Chondrocyte (in vitro differentiated cells): ENCODE data around the gene ZNF32. TPM values are rescaled to one million over a fixed set of nuclear protein-coding genes. Genes with fewer than 3 reads are reported as not detected.

Source experiments
- DNase-seq: peaks from one replicate; pipeline ENCODE4 v3.0.0; 2021; ENCODE audit warnings: mixed read lengths, low spot score
- H3K27ac Mint-ChIP-seq: one replicate; pipeline ENCODE4 v1.8.0; 2021; ENCODE audit warnings: mild to moderate bottlenecking, moderate library complexity, mixed read lengths; ENCODE audit not compliant: unreplicated experiment
- H3K27me3 Mint-ChIP-seq: 2 replicates; pipeline ENCODE4 v1.8.0; 2021; ENCODE audit warnings: low read depth, mixed read lengths
- H3K36me3 Mint-ChIP-seq: 2 replicates; pipeline ENCODE4 v1.8.0; 2021; ENCODE audit warnings: low read depth, mixed read lengths
- H3K4me1 Mint-ChIP-seq: 2 replicates; pipeline ENCODE4 v1.8.0; 2021; ENCODE audit warnings: low read depth, mild to moderate bottlenecking, mixed read lengths
- H3K4me3 Mint-ChIP-seq: one replicate; pipeline ENCODE4 v1.8.0; 2021; ENCODE audit warnings: mild to moderate bottlenecking, moderate library complexity, mixed read lengths; ENCODE audit not compliant: unreplicated experiment
- H3K9me3 Mint-ChIP-seq: 2 replicates; pipeline ENCODE4 v1.8.0; 2021; ENCODE audit warnings: low read depth, mixed read lengths
- CTCF ChIP-seq: fragments of 200-600 bp; sonication (generic); IDR thresholded peaks from 2 replicates; pipeline ENCODE4 v1.5.0; 2021; ENCODE audit warnings: antibody characterized with exemption, mild to moderate bottlenecking, moderate library complexity
- total RNA-seq: library from RNA; stranded (reverse); gene quantifications from 3 replicates; pipeline ENCODE4 v1.2.1, GENCODE V29; 2021

The ZNF32 gene
- total RNA-seq, 1 donor from 2014 or later: 40.3 TPM

- Mint-ChIP-seq H3K36me3 (no peaks in the 10 kb centered on the region), H3K4me3 (no peak overlapping the region), H3K4me1 (peaks cover 4% of the 10 kb centered on the region), H3K27ac (no peak overlapping the region), H3K27me3 (no peaks in the 10 kb centered on the region), H3K9me3 (no peaks in the 10 kb centered on the region)
- no peak for TF ChIP-seq CTCF
- no peak for DNase-seq
These were observed 32.5 kb upstream of the ZNF32 start for GRCh38 chr10:43681220-43681619.

GRCh38 chr10:43680035-43680434, 31.4 kb upstream of the ZNF32 start:
- no peak overlapping the region for H3K4me3 Mint-ChIP-seq
- H3K4me1 Mint-ChIP-seq: peaks cover 4% of the 10 kb centered on the region
- H3K27ac Mint-ChIP-seq: no peak overlapping the region
- no peak for TF ChIP-seq CTCF
- DNase-seq: no peak
- peaks cover 4% of the 10 kb centered on the region for H3K9me3 Mint-ChIP-seq
- H3K27me3 Mint-ChIP-seq: no peaks in the 10 kb centered on the region
- no peaks in the 10 kb centered on the region for H3K36me3 Mint-ChIP-seq

GRCh38 chr10:43679509-43679908, 30.8 kb upstream of the ZNF32 start:
- Mint-ChIP-seq H3K27me3 (no peaks in the 10 kb centered on the region), H3K4me1 (peaks cover 4% of the 10 kb centered on the region), H3K9me3 (peaks cover 4% of the 10 kb centered on the region), H3K27ac (no peak overlapping the region), H3K36me3 (no peaks in the 10 kb centered on the region), H3K4me3 (no peak overlapping the region)
- peak; percentile 32 for DNase-seq
- TF ChIP-seq CTCF: no peak

GRCh38 chr10:43678654-43679053, 30.0 kb upstream of the ZNF32 start:
- Mint-ChIP-seq H3K27ac (no peak overlapping the region), H3K9me3 (peaks cover 4% of the 10 kb centered on the region), H3K4me3 (no peak overlapping the region), H3K4me1 (peaks cover 4% of the 10 kb centered on the region), H3K36me3 (no peaks in the 10 kb centered on the region), H3K27me3 (no peaks in the 10 kb centered on the region)
- peak; percentile 53 for DNase-seq
- no peak for TF ChIP-seq CTCF

GRCh38 chr10:43676901-43677300, 28.2 kb upstream of the ZNF32 start:
- DNase-seq: no peak
- TF ChIP-seq CTCF: no peak
- Mint-ChIP-seq H3K27me3 (no peaks in the 10 kb centered on the region), H3K4me3 (no peak overlapping the region), H3K4me1 (no peaks in the 10 kb centered on the region), H3K27ac (no peak overlapping the region), H3K9me3 (peaks cover 4% of the 10 kb centered on the region), H3K36me3 (no peaks in the 10 kb centered on the region)
